M059J (cell line): ENCODE data around the gene ERFE. TPM values are rescaled to one million over a fixed set of nuclear protein-coding genes. Genes with fewer than 3 reads are reported as not detected.
A peak's percentile ranks its signal among the peaks of the same experiment; 100 is the strongest.
"Not testable (repeated sequence)": the region's sequence is repeated elsewhere in the genome, so short reads cannot be mapped to it uniquely, and the experiment has no call there.

Source experiments
- DNase-seq: peaks from one replicate; pipeline ENCODE4 v3.0.0-alpha.2; 2012; ENCODE audit warnings: low read depth
- total RNA-seq: library from RNA; depleted of rRNA; stranded (reverse); fragments of >200 nt; shearing (Covaris generic); gene quantifications from 2 replicates; pipeline ENCODE4 v1.2.3, GENCODE V29; 2014

ERFE gene
- total RNA-seq, 1 experiment from 2014 or later, result 1.6 TPM

DNA sequence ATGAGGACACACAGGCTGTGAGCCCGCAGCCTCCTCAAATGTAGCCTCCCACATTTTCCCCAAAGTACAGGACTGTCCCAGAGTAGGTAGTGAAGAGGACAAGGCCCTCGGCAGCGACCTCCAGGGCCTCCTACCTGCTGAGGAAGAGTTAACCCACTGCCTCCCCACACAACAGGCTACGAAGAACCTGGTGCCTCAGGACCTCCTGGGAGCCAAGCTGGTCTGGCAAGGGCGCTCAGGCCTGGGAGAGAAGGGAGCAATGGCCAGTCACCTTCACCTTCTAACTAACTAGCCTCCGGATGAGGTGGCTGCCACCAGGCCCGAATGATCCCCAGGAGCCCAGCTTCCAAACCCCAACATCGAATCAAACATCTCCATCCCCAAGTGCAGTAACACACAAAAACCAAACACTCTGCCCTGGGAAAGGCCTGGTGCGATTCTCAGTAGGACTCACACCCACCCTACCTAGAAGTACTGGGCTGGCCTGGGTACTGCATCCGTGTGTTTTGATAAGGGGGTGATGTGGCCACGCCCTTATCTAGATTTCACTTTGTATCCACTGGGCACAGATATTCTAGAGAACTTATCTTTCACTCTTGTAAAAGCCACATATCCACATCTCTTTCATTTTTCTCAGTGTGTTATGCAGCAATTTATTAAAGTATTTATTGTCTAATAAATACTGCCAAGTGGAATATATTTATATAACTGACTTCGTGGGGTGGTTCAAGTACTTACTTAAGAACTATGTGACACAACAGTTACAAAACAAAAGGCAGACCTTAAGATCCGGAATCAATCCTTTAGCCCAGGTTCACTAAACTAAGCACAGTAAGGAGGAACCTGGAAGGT, 9.7 kb downstream of the ERFE start:
- no peak for DNase-seq

DNA sequence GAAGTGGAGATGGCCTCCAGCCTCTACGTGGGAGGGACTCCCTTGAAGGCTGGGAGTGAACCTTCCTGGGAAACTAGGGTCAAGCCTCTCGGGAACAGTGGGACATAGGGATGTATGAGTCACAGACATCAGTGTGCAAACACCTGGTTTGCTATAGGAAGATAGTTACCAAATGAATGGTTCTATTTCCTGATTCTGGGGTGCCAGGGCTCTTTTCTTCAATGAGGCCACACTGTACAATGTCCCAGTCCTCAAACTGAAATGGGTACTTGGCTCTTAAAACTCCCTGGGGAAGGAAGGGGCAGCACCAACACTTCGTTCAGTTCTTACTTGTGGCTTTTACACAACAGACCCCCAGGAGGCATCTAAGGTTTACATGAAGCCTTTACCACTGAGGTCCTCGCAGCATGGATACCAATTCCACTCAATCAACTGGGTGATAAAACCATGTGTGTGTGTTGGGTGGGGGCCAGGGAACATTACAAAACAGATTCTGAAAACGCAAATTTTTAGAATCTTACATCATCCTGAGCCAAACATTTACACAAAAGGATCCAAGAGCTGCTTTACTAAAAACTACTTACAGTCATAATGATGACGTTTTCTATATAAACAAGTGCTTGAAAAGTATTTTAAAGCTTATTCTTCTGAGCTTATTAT, 10.4 kb downstream of the ERFE start:
- DNase-seq, result peak; percentile 53

DNA sequence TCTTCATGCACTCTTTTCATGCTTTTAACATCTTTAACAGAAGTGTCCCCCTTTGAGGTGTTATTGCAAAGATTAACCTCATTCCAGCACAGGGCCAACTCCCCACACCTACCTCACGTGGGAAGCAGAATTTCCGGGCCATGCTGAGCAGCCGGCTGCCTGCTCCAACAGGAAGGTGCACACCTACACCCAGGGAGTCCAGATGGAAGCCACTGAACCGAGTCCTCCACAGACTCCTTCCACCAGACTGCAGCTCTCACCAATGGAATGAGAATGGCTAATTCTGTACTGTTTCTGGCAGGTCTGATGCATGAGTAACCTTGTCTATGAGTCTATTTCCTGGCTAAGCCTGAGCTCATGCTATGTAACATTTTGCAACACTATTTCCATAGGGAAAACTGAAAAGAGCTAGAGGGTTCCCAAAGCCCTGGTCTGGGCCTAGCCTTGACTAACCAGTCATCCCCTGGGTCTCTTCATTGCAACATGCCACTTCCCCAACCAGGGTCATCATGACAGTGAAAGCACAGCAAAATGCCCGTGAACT, 11.0 kb downstream of the ERFE start:
- DNase-seq, result peak; percentile 72

DNA sequence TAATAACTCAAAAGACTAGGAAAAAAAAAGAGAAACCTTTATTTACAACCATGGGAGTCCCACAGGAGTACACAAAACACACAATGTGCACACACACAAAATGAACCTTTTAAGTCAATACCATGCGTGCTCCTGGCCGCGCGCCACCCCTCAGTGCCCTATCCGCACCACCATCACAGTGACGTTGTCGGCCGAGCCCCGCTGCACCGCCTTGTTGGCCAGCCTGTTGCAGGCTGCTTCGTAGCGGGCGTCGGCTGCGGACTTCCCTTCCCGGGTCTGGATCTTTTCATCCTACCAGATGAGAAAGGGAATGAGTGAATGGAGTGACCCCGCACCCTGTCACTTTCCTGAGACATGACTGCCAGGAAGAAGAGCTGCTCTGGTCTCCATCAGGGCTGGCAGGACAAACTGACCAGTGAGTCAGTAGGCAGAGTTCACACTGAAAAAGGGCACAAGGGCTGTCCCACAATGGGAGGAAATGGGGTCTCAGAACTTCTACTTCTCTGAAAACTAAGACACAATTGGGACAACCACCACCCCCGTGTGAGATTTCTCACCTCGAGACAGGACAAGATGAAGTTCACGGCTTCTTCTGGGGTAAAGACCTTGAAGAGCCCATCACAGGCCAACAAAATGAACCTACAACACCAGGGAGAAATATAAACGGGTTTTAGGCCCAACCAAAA, 11.8 kb downstream of the ERFE start:
- no peak for DNase-seq

DNA sequence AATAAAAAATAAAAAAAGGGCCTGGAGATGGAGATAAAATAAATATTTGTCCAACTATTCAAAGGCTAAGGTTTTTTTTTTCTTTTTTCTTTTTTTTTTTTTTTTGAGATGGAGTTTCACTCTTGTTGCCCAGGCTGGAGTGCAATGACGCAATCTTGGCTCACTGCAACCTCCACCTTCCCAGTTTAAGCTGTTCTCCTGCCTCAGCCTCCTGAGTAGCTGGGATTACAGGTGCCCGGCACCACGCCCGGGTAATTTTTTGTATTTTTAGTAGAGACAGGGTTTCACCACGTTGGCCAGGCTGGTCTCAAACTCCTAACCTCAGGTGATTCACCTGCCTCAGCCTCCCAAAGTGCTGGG, 12.3 kb downstream of the ERFE start:
- DNase-seq, result not testable (repeated sequence)

DNA sequence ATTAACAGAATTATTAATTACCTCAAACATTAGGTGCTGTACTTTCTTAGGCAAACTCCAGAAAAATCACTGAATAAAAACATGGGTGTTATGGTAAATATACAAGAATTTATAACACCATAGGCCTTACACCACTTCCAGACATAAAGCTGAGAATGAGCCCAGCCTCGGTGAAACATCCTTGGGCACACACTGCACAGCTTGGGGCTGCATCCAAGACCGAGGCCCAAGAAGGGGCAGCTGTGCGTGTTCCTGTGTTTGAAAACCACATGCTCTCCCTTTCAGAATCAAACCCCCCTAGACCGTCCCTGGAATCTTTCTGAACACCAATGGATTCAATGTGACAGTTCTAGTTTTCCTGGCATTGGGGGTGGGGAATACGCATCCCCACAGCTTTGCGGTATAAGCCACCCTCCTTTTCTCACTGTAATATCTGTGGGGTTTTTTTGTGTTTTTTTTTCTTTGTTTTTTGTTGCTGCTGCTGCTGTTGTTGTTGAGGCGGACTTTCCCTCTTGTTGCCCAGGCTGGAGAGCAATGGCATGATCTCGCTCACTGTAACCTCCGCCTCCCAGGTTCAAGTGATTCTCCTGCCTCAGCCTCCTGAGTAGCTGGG, 12.9 kb downstream of the ERFE start:
- no peak for DNase-seq

DNA sequence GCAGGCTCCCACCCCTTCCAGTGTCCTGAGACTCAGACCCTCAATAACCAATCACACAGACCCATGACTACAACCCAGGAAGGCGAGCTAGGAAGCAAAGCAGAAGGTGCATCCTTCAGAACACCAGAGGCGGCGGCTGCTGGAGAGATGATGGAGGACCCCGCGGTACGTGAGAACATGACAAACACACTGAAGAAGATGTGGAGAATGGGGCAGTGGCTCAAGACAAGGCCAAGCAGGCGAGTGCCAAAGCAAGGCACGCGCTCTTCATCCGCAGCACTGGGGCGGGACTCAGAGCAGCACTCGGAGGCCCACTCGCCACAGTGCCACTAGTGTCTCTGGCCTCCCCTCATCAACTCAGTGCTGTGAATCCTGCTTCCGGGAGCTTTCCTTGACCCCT, 13.7 kb downstream of the ERFE start:
- no peak for DNase-seq

DNA sequence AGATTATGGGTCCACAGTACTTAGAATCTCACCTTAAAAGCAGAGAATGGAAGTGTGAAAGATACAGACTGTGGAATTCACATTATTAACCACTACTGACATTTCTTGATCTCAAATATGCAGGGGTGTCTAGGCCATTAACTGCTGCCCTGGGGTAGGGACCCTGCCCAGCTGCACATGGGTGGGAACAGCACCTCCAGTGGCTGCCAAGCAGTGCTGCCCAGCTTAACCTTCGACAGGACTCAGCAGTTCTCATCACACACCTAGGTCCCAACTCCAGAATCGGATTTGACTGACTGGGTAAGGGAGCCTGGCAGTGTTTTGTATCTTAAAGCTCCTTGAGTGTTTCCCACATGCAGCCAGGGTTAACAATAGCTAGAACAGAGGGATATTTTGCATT, 14.9 kb downstream of the ERFE start:
- DNase-seq, result no peak

DNA sequence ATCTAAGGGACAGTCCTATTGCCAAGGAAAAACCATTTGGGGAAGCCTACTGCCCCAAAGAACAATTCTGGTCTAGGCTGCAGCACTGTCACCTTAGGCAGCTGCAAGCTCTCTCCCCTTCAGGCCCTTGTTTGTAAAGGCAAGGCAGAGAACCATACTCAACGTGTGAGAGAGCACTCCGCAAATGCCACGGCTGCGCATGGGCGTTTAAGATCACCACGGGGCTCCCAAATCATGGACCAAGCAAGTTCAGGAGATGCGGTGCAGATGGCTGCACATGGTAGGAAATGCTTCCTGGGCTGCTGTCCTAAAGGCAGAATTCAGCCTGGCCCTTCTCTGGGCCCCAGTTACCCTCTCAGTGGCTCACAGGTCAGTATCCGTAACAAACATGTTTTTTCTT, 15.5 kb downstream of the ERFE start:
- DNase-seq, result no peak

DNA sequence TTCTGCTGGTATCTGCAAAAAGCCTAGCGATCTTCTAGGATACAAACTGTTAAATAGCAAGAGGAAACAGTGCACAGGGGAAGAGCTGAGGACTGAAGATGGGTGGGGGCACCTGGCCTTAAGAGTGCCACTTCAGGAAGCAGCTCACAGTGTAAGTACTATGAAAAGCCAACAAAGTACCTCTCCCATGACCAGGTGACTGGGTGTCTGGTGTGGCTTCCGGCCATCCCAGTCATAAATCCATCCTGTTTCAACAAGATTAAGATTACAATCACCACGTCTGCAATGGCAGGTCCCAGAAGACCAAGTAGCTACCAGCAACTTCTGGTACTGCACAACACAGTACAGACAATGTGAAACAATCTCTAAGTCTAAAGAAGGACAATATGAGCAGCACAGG, 15.9 kb downstream of the ERFE start:
- DNase-seq, result no peak

DNA sequence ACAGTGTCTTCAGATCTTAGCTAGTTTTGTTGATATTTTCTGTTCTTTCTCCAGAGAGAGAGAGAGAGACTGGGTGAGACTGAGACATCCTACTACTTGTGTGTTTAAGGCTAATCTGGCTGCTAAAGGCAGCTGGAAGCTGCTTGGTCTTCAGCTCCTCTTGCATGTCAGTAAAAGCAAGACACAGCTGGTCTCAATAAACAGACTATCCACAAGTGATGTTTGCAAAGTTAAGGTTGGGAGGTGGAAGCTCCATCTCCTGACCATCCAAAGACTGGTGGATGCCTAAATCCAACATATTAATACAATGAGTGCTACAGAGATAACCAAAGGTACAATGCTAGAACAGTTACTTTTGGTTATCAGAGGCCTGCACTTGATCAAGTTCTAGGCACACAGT, 17.8 kb downstream of the ERFE start:
- no peak for DNase-seq

DNA sequence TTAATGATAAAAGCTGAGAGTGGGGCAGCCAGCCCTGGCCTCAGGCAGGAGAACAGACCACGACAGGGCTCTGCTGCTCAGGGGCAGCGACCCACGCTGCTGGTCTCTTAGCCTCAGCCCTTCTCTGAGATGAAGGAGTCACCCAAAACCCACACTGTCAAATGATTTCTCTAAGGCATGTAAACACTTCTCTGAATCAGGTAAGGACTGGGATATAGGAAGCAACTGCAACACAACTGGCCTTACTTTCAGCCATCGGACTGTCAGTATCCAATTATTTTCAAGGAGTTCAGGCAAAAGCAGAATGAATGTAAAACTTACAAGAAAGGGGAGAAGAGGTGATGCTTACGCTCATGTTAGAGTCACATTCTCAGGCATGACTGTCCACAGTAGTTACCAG, 21.8 kb downstream of the ERFE start:
- DNase-seq, result no peak

DNA sequence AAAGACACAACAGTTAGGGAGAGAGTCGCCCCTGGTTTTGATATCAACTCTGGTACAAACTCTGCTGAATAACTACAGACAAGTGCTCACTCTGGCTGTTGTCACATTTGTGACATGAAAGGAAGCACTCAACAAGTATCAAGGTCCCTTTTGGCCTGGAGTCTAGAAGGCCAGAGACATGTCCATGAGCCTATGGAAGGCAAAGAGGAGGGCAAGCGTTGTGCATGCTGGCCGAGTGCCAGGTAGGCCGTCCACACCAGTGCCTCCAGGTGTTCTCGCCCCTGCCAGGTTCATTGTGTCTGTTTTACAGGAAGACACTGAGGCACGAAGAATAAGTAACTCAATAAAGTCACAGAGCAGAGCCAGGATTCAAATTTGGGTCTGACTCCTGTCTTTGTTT, 23.6 kb downstream of the ERFE start:
- DNase-seq, result no peak

DNA sequence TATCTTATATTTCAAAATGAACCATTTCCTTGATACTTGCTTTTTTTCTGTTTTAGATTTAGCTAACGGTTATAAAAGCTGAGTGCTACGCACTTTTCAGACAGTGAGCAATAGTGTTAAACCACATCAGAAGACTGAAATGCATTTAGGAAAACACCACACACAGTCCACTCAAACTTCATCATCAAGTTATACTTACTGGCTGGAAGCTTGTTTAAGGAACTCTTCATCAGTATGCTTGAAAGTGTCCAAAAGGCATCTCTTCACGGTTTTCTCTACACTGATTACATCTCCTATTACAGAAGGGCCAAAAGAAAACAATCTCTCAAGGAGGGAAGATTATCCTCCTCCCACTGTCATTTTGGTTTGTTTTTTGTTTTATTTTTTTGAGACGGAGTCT, 25.1 kb downstream of the ERFE start:
- DNase-seq, result no peak

DNA sequence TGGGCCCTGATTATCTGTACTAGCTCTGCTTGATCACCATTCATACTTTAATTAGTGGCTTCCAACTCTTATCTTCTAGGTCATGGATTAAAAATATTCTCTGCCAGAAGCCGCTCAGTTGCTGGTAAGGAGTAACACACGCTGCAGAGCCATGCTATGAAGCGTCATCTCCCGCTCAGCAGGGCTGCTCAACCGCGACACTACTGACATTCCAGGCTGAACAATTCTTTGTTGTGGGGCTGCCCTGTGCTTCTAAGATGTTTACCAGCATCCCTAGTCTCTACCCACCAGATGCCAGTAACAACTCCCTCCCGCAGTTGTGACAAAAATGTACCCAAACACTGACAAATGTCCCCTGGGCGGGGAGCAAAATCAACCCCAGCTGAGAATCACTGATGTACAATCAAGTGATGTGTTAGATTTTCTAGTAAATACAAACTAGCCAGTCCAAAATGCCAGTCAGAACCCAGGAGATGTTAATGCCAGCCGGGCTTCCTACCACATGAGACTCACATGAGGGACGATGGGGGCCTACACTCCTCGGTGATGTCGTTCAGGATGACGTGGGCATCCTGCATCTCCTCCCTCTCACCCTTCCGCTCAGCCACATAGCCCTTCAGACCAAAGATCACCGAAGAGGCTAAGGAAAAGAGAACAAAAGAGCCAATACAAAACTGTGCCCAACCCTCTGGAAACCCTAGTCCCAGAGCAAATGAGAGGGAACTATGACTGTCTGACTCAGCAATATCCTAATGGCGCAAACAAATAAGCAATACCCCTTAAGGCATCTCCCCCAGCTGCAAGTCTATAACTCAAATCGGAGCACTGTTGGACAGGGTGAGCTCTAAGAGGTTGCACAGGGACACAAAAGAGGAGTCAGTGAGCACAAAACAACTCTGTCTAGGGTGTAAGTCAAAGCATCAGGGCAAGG, 29.1 kb downstream of the ERFE start:
- DNase-seq, result no peak

DNA sequence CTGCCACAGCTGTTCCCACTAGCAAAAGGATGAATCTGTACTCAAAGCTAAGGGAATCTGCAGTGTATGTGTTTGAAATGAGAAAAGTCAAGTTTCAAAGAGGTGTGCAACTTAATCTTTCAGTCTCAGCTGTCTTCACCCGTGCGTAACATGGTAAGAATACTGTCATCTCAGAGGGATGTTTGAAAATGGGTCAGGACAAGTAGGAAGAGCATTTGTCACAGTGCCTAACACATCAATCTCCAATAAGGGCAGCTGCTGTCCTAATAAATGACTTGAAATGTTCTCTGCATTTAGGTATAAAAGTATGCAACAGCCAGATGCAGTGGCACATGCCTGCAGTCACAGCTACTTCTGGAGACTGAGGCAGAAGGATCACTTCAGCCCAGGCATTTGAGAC, 31.7 kb downstream of the ERFE start:
- no peak for DNase-seq

DNA sequence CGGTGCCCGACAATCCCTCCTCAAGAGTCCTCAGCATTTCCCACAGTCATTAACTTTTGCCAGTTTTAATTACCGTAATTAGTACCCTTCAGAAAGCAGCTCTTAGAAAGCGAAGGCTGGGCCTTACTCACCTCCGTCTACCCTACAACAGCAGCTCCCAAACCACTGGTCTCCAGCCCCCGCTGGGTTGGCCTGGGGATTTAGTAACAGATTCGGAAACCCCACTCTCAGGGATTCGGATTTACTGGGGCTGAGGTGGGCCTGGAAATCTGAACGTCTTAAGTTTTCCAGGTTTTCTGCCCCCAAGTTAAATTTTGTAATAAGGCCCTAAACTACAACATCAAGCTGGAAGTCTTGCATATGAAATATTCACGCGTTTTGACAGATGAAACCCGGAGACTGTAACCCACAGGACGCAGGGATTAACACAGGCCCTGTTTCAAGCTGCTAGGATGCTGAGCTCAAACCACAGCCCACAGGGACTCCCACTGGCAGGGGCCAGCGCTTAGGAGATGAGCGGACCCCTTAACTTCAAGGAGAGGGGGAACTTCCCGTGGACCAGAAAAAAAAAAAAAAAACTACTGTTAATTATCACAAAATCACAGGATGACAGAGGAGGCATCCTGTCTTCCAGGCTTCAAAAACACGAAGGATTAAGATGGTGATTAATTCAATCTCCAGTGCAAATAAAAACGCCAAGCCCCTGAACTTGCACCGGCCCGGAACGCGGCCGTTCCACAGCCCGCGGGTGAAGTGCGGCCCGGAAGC, 43.7 kb downstream of the ERFE start:
- DNase-seq, result no peak

DNA sequence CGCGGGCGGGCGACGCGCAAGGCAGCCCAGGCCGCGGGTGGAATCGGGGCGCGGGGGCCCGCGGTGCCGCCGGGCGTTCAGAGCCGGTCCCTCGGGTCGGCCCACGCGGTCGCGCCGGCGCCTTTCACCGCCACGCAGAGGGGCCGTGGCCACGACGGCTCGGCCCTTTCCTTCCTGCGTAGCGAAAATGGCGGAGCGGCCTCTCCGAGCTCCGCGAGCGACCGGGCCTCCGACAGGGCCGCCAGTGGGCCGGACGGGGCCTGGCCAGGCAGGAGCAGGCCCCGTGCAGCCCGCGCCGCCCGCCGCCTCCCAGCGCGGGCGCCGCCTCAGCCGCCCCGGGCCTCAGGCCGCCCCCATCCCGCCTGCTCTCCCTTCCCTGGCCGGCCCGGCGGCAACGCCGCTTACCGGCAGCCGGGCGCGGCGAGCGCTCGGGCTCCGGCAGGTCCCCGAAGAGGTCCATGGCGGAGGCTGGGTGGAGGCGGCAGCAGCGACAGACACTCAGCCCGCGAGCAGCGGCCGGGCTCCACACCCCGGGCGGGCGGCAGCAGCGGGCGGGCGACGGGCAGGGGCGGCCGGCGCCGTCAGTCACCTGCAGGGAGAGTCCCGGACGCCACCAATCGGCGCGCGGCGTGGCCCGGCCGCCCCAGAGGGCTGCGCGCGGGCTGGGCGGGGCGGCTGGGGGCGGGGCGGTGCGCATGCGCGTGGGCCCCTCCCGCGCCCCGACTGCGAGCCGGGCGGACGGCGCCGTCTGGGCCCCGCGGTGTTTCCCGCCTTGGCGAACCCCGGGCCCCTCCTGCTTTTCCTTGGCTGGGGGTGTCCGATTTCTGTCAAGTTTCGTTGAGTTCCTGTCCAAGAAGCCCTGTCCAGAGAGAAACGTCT, 44.6 kb downstream of the ERFE start, which contains the start of gene ILKAP:
Gene ILKAP (minus strand): TSS at position 602 of the 879 bp plus-strand sequence. CDS start 142 bp downstream, at position 460.
- DNase-seq, result peak; percentile 75
